ENCODE data around the gene STK31. TPM values are rescaled to one million over a fixed set of nuclear protein-coding genes. Genes with fewer than 3 reads are reported as not detected.
"Not testable (repeated sequence)": the region's sequence is repeated elsewhere in the genome, so short reads cannot be mapped to it uniquely, and the experiment has no call there.

The STK31 gene
- total RNA-seq, 4 donors from 2014 or later: 0.10 TPM; not detected in 3

DNA sequence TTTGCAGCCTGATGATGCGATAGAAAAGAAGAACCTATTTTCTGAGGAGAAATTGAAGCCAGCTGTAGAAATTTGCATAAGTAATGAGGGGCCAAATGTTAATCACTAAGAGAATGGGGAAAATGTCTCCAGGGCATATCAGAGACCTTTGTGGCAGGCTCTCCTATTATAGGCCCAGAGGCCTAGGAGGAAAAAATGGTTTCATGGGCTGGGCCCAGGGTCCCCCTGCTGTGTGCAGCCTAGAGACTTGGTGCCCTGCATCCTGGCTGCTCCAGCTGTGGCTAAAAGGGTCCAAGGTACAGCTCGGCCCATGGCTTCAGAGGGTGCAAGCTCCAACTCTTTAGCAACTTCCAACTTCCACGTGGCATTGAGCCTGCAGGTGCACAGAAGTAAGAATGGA is 123.4 kb downstream of the STK31 start:
- intact Hi-C loops (cut with DNase I; ENCODE audit: low total_unique reads): no loop called here
- no peak for ATAC-seq
- no peak for TF ChIP-seq POLR2A (IDR thresholded peaks at IDR 0.05)
- TF ChIP-seq, protein P1, sequence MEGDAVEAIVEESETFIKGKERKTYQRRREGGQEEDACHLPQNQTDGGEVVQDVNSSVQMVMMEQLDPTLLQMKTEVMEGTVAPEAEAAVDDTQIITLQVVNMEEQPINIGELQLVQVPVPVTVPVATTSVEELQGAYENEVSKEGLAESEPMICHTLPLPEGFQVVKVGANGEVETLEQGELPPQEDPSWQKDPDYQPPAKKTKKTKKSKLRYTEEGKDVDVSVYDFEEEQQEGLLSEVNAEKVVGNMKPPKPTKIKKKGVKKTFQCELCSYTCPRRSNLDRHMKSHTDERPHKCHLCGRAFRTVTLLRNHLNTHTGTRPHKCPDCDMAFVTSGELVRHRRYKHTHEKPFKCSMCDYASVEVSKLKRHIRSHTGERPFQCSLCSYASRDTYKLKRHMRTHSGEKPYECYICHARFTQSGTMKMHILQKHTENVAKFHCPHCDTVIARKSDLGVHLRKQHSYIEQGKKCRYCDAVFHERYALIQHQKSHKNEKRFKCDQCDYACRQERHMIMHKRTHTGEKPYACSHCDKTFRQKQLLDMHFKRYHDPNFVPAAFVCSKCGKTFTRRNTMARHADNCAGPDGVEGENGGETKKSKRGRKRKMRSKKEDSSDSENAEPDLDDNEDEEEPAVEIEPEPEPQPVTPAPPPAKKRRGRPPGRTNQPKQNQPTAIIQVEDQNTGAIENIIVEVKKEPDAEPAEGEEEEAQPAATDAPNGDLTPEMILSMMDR (IDR thresholded peaks at IDR 0.05 in 4 of 5, conservative IDR thresholded peaks at IDR 0.05 in 1 of 5): no peak
- Histone ChIP-seq H3K36me3 (no peaks in the 10 kb centered on the region), H3K27ac (no peak overlapping the region), H3K27me3 (no peaks in the 10 kb centered on the region), H3K9me3 (peaks cover 0 to 6% (median 0%) of the 10 kb centered on the region in 3 donors), H3K4me3 (no peak overlapping the region), H3K4me1 (no peaks in the 10 kb centered on the region)
- in situ Hi-C loops (cut with MboI; ENCODE audit: low sequenced_read_pairs in 4 of 4): no loop called here
- DNase-seq: no peak

DNA sequence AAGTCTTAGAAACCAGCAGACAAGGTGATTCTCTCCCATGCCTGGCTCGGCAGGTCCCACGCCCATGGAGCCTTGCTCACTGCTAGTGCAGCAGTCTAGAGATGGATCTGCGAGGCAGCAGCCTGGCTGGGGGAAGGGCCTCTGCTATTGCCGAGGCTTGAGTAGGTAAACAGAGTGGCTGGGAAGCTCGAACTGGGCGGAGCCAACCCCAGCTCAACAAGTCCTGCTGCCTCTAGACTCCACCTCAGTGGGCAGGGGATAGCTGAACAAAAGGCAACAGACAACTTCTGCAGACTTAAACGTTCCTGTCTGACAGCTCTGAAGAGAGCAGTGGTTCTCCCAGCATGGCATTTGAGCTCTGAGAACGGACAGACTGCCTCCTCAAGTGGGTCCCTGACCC is 134.8 kb downstream of the STK31 start:
- H3K4me3 ChIP-seq; H3K27me3 ChIP-seq; DNase-seq; intact Hi-C loops (cut with DNase I; ENCODE audit: low total_unique reads); H3K27ac ChIP-seq; in situ Hi-C loops (cut with MboI; ENCODE audit: low sequenced_read_pairs in 4 of 4); H3K4me1 ChIP-seq; H3K36me3 ChIP-seq; H3K9me3 ChIP-seq; ATAC-seq: not testable (repeated sequence)

DNA sequence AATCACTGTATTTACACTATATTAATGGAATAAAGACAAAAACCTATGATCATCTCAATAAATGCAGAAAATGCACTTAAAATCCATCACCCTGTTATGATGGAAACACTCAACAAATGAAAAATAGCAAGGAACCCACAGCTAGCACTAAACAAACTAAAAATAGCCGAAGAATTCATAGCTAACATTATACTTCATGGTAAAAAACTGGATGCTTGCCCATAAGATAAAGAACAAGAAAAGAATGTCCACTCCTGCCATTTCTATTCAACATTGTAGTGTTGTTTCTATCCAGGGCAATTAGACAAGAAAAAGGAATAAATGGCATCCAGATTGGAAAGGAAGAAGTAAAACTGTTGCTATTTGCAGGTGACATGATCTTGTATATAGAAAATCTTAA is 142.1 kb downstream of the STK31 start:
- H3K9me3 ChIP-seq: no peaks in the 10 kb centered on the region
- no peak overlapping the region for H3K27ac ChIP-seq
- no peak for TF ChIP-seq POLR2A (IDR thresholded peaks at IDR 0.05)
- TF ChIP-seq, protein P1 (IDR thresholded peaks at IDR 0.05 in 4 of 5, conservative IDR thresholded peaks at IDR 0.05 in 1 of 5): no peak
- DNase-seq (no peak), ATAC-seq (no peak)
- in situ Hi-C loops (cut with MboI; ENCODE audit: low sequenced_read_pairs in 4 of 4) (loop anchor here in 2 of 4 donors (25.0 kb wide), 1 partner anchor 810 kb away; no protein-coding TSS in a partner anchor), intact Hi-C loops (cut with DNase I; ENCODE audit: low total_unique reads) (no loop called here)
- H3K4me3 ChIP-seq: no peak overlapping the region
- no peaks in the 10 kb centered on the region for H3K4me1 ChIP-seq
- H3K27me3 ChIP-seq: no peaks in the 10 kb centered on the region
- no peaks in the 10 kb centered on the region for H3K36me3 ChIP-seq

DNA sequence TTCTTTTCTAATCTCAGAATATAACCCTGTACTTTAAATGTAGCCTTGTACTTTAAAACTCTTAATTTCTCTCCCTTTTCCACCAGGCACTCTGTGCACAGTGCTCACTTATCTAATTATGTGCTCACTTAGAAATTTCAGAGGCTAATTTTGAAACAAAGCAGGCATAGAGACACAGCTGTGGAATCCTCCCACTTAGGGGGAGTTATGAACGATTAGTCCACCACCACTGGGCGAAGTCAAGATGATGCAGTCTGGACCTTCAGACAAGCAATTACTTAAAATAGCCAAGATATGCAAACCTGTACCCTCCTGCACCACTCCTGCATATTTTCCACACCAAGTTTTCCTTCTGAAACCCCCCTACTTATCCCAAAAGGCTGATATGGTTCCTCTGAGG is 143.0 kb downstream of the STK31 start:
- H3K9me3 ChIP-seq: no peaks in the 10 kb centered on the region
- in situ Hi-C loops (cut with MboI; ENCODE audit: low sequenced_read_pairs in 4 of 4) (loop anchor here in 2 of 4 donors (25.0 kb wide), 1 partner anchor 809 kb away; no protein-coding TSS in a partner anchor), intact Hi-C loops (cut with DNase I; ENCODE audit: low total_unique reads) (no loop called here)
- no peak overlapping the region for H3K4me3 ChIP-seq
- no peaks in the 10 kb centered on the region for H3K36me3 ChIP-seq
- DNase-seq (no peak), ATAC-seq (no peak)
- H3K27ac ChIP-seq: no peak overlapping the region
- no peaks in the 10 kb centered on the region for H3K27me3 ChIP-seq
- no peaks in the 10 kb centered on the region for H3K4me1 ChIP-seq
- no peak for TF ChIP-seq POLR2A (IDR thresholded peaks at IDR 0.05)
- TF ChIP-seq, protein P1 (IDR thresholded peaks at IDR 0.05 in 4 of 5, conservative IDR thresholded peaks at IDR 0.05 in 1 of 5): no peak

DNA sequence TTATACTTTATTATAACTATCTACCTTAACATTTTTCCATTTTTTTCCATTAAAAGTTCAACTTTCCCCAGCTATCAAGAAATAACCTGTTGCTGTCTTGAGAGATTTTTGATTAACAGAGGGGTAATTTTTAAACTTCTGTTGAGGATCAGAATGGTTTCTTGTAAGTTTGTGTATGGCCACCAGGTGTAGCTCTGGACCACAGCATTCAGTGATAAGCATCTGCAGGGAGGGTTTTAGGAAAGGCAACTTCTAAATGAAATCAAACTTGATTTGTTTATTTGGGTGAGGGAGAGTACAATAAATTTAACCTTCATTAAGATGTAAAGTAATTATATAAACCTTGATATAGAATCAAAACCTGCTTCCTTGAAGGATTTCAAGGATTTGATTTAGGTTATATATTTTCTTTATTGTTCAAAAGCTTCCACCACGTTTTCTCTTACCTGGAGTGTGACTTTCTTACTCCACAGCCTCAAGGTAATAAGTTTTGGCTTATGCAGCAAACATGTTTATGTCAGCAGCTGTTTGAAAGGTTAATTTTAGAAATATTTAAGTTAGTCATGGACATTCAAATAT is 153.3 kb downstream of the STK31 start:
- no peaks in the 10 kb centered on the region for H3K27me3 ChIP-seq
- TF ChIP-seq, protein P1 (IDR thresholded peaks at IDR 0.05 in 4 of 5, conservative IDR thresholded peaks at IDR 0.05 in 1 of 5): peak in 1 of 5 experiments; percentile 31
- TF ChIP-seq POLR2A (IDR thresholded peaks at IDR 0.05): no peak
- ATAC-seq (no peak), DNase-seq (no peak)
- H3K36me3 ChIP-seq: no peaks in the 10 kb centered on the region
- H3K4me1 ChIP-seq: no peaks in the 10 kb centered on the region
- in situ Hi-C loops (cut with MboI; ENCODE audit: low sequenced_read_pairs in 4 of 4): loop anchor here in 2 of 4 donors (25.0 kb wide), 1 partner anchor 799 kb away; no protein-coding TSS in a partner anchor
- no peak overlapping the region for H3K27ac ChIP-seq
- H3K4me3 ChIP-seq: no peak overlapping the region
- no peaks in the 10 kb centered on the region for H3K9me3 ChIP-seq
- intact Hi-C loops (cut with DNase I; ENCODE audit: low total_unique reads): no loop called here

Measured in gastrocnemius medialis (tissue), 4 donors.